Ectodermal cell (in vitro differentiated cells): ENCODE data around the gene MTRR.

Experiments used
- H3K27ac ChIP-seq: 2 replicates; pipeline ENCODE4 v1.7.0; 2013; ENCODE audit warnings: mild to moderate bottlenecking, low read depth, low read length; ENCODE audit not compliant: insufficient read depth, poor library complexity, severe bottlenecking
- H3K27me3 ChIP-seq: 2 replicates; pipeline ENCODE4 v1.7.0; 2013; ENCODE audit warnings: mild to moderate bottlenecking, low read length; ENCODE audit not compliant: insufficient read depth, control insufficient read depth, poor library complexity, severe bottlenecking
- H3K36me3 ChIP-seq: one replicate; pipeline ENCODE4 v1.7.0; 2013; ENCODE audit warnings: low read length; ENCODE audit not compliant: control insufficient read depth, insufficient read depth
- H3K4me1 ChIP-seq: one replicate; pipeline ENCODE4 v1.7.0; 2013; ENCODE audit warnings: low read length; ENCODE audit not compliant: control insufficient read depth, insufficient read depth
- H3K4me3 ChIP-seq: 2 replicates; pipeline ENCODE4 v1.7.0; 2013; ENCODE audit warnings: low read depth, low read length, control low read depth; ENCODE audit not compliant: insufficient read depth
- H3K9me3 ChIP-seq: 2 replicates; pipeline ENCODE4 v1.7.0; 2013; ENCODE audit warnings: mild to moderate bottlenecking, low read length, moderate library complexity; ENCODE audit not compliant: control insufficient read depth
- WGBS, 2 experiments: methylation state at CpG; one replicate each; pipeline ENCODE4 v1.1.7; 2013; ENCODE audit warnings: missing lambda C conversion rate in 2 of 2; 5-methylcytosine and 5-hydroxymethylcytosine counted together

The MTRR gene

GRCh38 chr5:7947301-7947700 is 78.4 kb downstream of the MTRR start:
- WGBS, 2 experiments: 94 to 95% methylated on average over 3 to 4 of the region's 4 CpGs
- Histone ChIP-seq H3K27me3 (no peaks in the 10 kb centered on the region), H3K36me3 (no peaks in the 10 kb centered on the region), H3K4me1 (no peaks in the 10 kb centered on the region), H3K4me3 (no peak overlapping the region), H3K27ac (no peak overlapping the region), H3K9me3 (no peaks in the 10 kb centered on the region)
